Trophoblast cell (in vitro differentiated cells and primary cell): ENCODE data around the gene RNF26.

Source experiments
- DNase-seq, 2 donors: peaks; one replicate each; pipeline ENCODE4 v3.0.0-alpha.2; 2016
- H2AFZ ChIP-seq: 2 replicates; pipeline ENCODE4 v1.6.1; 2013; ENCODE audit warnings: low read length, moderate library complexity, mild to moderate bottlenecking; ENCODE audit not compliant: insufficient read depth, poor library complexity
- H2AK5ac ChIP-seq: 2 replicates; pipeline ENCODE4 v1.6.1; 2013; ENCODE audit warnings: mild to moderate bottlenecking, low read length
- H2BK120ac ChIP-seq: 2 replicates; pipeline ENCODE4 v1.6.1; 2013; ENCODE audit warnings: low read length, mild to moderate bottlenecking, moderate library complexity; ENCODE audit not compliant: insufficient read depth, poor library complexity
- H2BK12ac ChIP-seq: 2 replicates; pipeline ENCODE4 v1.6.1; 2013; ENCODE audit warnings: mild to moderate bottlenecking, low read length, moderate library complexity
- H2BK5ac ChIP-seq: 2 replicates; pipeline ENCODE4 v1.6.1; 2013; ENCODE audit warnings: low read length, low read depth, moderate library complexity, mild to moderate bottlenecking; ENCODE audit not compliant: poor library complexity
- H3K14ac ChIP-seq: 2 replicates; pipeline ENCODE4 v1.6.1; 2013; ENCODE audit warnings: mild to moderate bottlenecking, low read length
- H3K18ac ChIP-seq: 2 replicates; pipeline ENCODE4 v1.6.1; 2013; ENCODE audit warnings: mild to moderate bottlenecking, low read length
- H3K23ac ChIP-seq: 2 replicates; pipeline ENCODE4 v1.6.1; 2013; ENCODE audit warnings: low read length
- H3K27ac ChIP-seq: 2 replicates; pipeline ENCODE4 v1.5.1; 2013; ENCODE audit warnings: low read depth, mild to moderate bottlenecking, inconsistent platforms, low read length, moderate library complexity
- H3K27me3 ChIP-seq: 2 replicates; pipeline ENCODE4 v1.6.1; 2013; ENCODE audit warnings: inconsistent platforms, mild to moderate bottlenecking, low read length, moderate library complexity; ENCODE audit not compliant: insufficient read depth
- H3K36me3 ChIP-seq, 2 experiments: 1 replicate in 1 of 2; 2 replicates in 1 of 2; pipeline ENCODE4 v1.6.1; 2013; ENCODE audit warnings: low read length in 2 of 2, mild to moderate bottlenecking in 2 of 2, moderate library complexity in 1 of 2; ENCODE audit not compliant: insufficient read depth in 2 of 2, control insufficient read depth in 1 of 2
- H3K4ac ChIP-seq: 2 replicates; pipeline ENCODE4 v1.6.1; 2013; ENCODE audit warnings: low read depth, mild to moderate bottlenecking, low read length, moderate library complexity
- H3K4me1 ChIP-seq, 2 experiments: 1 replicate in 1 of 2; 2 replicates in 1 of 2; pipeline ENCODE4 v1.6.1; 2013; ENCODE audit warnings: low read length in 2 of 2, mild to moderate bottlenecking in 2 of 2, moderate library complexity in 1 of 2; ENCODE audit not compliant: insufficient read depth in 2 of 2, control insufficient read depth in 1 of 2
- H3K4me2 ChIP-seq: 2 replicates; pipeline ENCODE4 v1.6.1; 2013; ENCODE audit warnings: inconsistent platforms, mild to moderate bottlenecking, low read length, moderate library complexity
- H3K4me3 ChIP-seq: 2 replicates; pipeline ENCODE4 v1.5.1; 2013; ENCODE audit warnings: mild to moderate bottlenecking, low read depth, low read length, inconsistent platforms
- H3K79me1 ChIP-seq: one replicate; pipeline ENCODE4 v1.6.1; 2013; ENCODE audit warnings: low read length
- H3K79me2 ChIP-seq: 2 replicates; pipeline ENCODE4 v1.6.1; 2013; ENCODE audit warnings: low read length, mild to moderate bottlenecking; ENCODE audit not compliant: control insufficient read depth, insufficient read depth, poor library complexity
- H3K9ac ChIP-seq: 2 replicates; pipeline ENCODE4 v1.6.1; 2013; ENCODE audit warnings: mild to moderate bottlenecking, low read length
- H3K9me3 ChIP-seq: 2 replicates; pipeline ENCODE4 v1.6.1; 2013; ENCODE audit warnings: low read depth, mild to moderate bottlenecking, control low read depth, inconsistent platforms, low read length; ENCODE audit not compliant: insufficient read depth
- H4K12ac ChIP-seq: 2 replicates; pipeline ENCODE4 v1.6.1; 2013; ENCODE audit warnings: low read depth, mild to moderate bottlenecking, low read length, moderate library complexity
- H4K8ac ChIP-seq: 2 replicates; pipeline ENCODE4 v1.6.1; 2013; ENCODE audit warnings: low read depth, mild to moderate bottlenecking, low read length, moderate library complexity
- H4K91ac ChIP-seq: one replicate; pipeline ENCODE4 v1.6.1; 2013; ENCODE audit warnings: low read depth, mild to moderate bottlenecking, low read length, moderate library complexity
- WGBS: extraction: QIAGEN DNeasy Blood & Tissue Kit; methylation state at CpG from one replicate; pipeline ENCODE4 v1.1.7; 2013; ENCODE audit warnings: missing lambda C conversion rate; ENCODE audit not compliant: insufficient read length, insufficient coverage; ENCODE audit errors: extremely low coverage; 5-methylcytosine and 5-hydroxymethylcytosine counted together

The RNF26 gene

DNA sequence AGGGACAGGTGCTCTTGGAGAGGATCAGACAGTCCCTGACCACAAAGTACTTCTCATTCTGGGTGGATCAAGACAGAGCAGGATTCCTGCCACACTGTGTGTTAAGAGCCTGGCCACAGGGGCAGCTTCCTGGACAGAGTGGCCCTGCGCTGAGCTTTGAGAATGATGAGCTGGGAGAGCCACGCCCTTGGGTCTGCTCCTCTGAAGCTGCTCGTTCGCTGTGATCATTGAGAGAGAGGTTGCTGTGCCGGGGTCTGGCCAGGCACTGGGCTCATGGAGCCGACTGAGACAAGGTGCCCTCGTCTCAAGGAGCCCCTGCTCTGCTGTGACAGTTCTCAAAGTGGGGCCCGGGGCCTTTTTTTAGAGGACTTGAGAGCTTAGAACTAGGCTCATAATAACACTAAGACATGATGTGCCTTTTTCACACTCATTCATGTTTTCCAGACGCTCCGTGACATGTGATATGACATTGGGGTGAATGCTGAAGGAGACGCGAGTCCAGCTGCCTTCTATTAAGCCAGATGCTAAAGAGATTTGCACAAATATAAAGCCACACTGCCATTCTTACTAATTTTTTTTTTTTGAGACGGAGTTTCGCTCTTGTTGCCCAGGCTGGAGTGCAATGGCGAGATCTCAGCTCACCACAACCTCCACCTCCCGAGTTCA, 13.7 kb downstream of the RNF26 start:
- H3K79me1 ChIP-seq: no peaks in the 10 kb centered on the region
- H2AK5ac ChIP-seq: no peak overlapping the region
- no peak overlapping the region for H3K4me2 ChIP-seq
- H3K27ac ChIP-seq: no peak overlapping the region
- WGBS: no CpG with 5 or more reads among the region's 16 CpGs
- DNase-seq: no peak
- H2BK5ac ChIP-seq: no peak overlapping the region
- no peak overlapping the region for H3K14ac ChIP-seq
- H3K9me3 ChIP-seq: no peaks in the 10 kb centered on the region
- no peaks in the 10 kb centered on the region for H3K36me3 ChIP-seq
- H2BK12ac ChIP-seq: no peak overlapping the region
- H4K8ac ChIP-seq: no peak overlapping the region
- no peaks in the 10 kb centered on the region for H3K27me3 ChIP-seq
- no peak overlapping the region for H3K4ac ChIP-seq
- no peak overlapping the region for H3K9ac ChIP-seq
- H3K4me1 ChIP-seq: no peaks in the 10 kb centered on the region
- H4K91ac ChIP-seq: no peak overlapping the region
- no peak overlapping the region for H4K12ac ChIP-seq
- H2AFZ ChIP-seq: no peak overlapping the region
- no peak overlapping the region for H3K18ac ChIP-seq
- H3K4me3 ChIP-seq: no peak overlapping the region
- H3K23ac ChIP-seq: no peak overlapping the region
- H2BK120ac ChIP-seq: no peak overlapping the region
- H3K79me2 ChIP-seq: no peaks in the 10 kb centered on the region

DNA sequence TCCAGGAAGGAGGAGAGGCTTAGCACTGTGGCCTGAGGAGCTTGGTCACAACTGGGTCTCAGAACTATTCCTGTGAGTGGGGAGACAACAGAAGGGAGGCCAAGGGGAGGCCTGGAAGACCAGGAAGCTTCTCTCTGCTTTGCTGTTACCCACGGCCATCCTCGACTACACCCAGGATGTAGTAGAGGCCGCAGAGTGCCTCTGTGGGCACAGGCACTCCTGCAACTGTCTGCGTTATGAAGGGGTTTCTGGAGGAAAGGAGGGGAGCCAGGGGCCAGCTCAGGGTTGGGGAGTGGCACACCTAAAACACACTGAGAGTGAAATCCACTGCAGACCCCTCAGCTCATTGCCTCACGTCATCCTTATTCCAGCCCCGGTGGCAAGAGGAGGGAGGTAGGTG, 16.0 kb downstream of the RNF26 start:
- Histone ChIP-seq H4K12ac (no peak overlapping the region), H3K79me2 (no peaks in the 10 kb centered on the region), H2BK5ac (no peak overlapping the region), H3K14ac (no peak overlapping the region), H2BK120ac (no peak overlapping the region), H3K4me2 (no peak overlapping the region), H3K27ac (no peak overlapping the region), H3K23ac (no peak overlapping the region), H3K9me3 (no peaks in the 10 kb centered on the region), H3K4me1 (no peaks in the 10 kb centered on the region), H4K8ac (no peak overlapping the region), H3K4ac (no peak overlapping the region), H3K36me3 (no peaks in the 10 kb centered on the region), H4K91ac (no peak overlapping the region), H2AK5ac (no peak overlapping the region), H2AFZ (no peak overlapping the region), H3K27me3 (no peaks in the 10 kb centered on the region), H2BK12ac (no peak overlapping the region), H3K9ac (no peak overlapping the region), H3K4me3 (no peak overlapping the region), H3K18ac (no peak overlapping the region), H3K79me1 (no peaks in the 10 kb centered on the region)
- DNase-seq: no peak
- WGBS: no CpG with 5 or more reads among the region's 6 CpGs

DNA sequence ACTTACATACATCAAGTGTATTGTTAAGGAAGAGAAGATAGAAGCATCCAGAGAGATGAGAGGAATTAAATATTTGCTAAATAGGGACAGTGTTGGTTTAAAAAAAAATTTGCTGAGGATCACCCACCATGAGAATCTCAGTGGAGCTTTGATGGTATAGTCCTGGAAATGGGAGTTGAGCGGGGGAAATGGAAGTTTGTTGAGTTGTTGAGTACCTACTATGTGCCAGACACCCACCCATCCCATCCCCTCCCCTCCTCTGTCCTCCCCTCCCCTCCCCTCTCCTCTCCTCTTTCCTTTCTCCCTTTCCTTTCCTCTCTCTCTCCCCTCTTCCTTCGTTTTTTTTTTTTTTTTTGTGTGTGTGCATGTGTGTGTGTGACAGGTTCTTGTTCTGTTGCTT, 16.9 kb downstream of the RNF26 start:
- Histone ChIP-seq H3K18ac (no peak overlapping the region), H2AFZ (no peak overlapping the region), H2BK5ac (no peak overlapping the region), H2BK12ac (no peak overlapping the region), H3K4me1 (no peaks in the 10 kb centered on the region), H3K23ac (no peak overlapping the region), H3K36me3 (no peaks in the 10 kb centered on the region), H3K27ac (no peak overlapping the region), H4K8ac (no peak overlapping the region), H3K79me1 (no peaks in the 10 kb centered on the region), H3K27me3 (no peaks in the 10 kb centered on the region), H4K91ac (no peak overlapping the region), H3K4me3 (no peak overlapping the region), H4K12ac (no peak overlapping the region), H2BK120ac (no peak overlapping the region), H3K9ac (no peak overlapping the region), H3K9me3 (no peaks in the 10 kb centered on the region), H3K14ac (no peak overlapping the region), H3K4me2 (no peak overlapping the region), H3K79me2 (no peaks in the 10 kb centered on the region), H3K4ac (no peak overlapping the region), H2AK5ac (no peak overlapping the region)
- no CpG with 5 or more reads among the region's 2 CpGs for WGBS
- no peak for DNase-seq

DNA sequence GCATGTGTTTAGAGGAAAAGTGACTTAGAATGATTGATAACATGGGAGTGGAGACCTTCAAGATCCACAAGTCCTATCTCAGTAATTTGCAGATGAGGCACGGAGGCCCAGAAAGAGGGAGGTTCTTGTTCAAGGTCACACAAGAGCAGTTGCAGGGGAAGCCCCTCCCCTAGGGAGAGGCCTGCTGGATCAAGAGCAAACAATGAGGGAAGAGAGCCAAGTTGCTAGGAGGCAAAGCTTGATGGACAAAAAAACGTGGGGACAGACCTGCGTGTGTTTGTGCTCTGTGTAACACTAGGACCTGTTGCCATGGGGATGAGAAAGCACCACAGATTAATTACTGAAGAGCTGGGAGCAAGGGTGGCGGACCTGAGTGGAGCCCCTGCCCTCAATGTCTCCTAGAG, 18.5 kb downstream of the RNF26 start:
- Histone ChIP-seq H3K14ac (no peak overlapping the region), H2BK5ac (no peak overlapping the region), H3K27me3 (no peaks in the 10 kb centered on the region), H2BK120ac (no peak overlapping the region), H4K12ac (no peak overlapping the region), H3K9me3 (no peaks in the 10 kb centered on the region), H3K4ac (no peak overlapping the region), H2BK12ac (no peak overlapping the region), H2AFZ (no peak overlapping the region), H3K4me2 (no peak overlapping the region), H4K91ac (no peak overlapping the region), H3K9ac (no peak overlapping the region), H4K8ac (no peak overlapping the region), H3K18ac (no peak overlapping the region), H3K36me3 (no peaks in the 10 kb centered on the region), H2AK5ac (no peak overlapping the region), H3K79me2 (peaks cover 1% of the 10 kb centered on the region), H3K23ac (no peak overlapping the region), H3K27ac (no peak overlapping the region), H3K4me1 (no peaks in the 10 kb centered on the region), H3K79me1 (peaks cover 3% of the 10 kb centered on the region), H3K4me3 (no peak overlapping the region)
- DNase-seq: no peak
- no CpG with 5 or more reads among the region's 4 CpGs for WGBS
